Amniotic epithelial cell (primary cell): Measurements from ENCODE around the gene ZNF669.
"Not testable (repeated sequence)": the region's sequence is repeated elsewhere in the genome, so short reads cannot be mapped to it uniquely, and the experiment has no call there.

Source experiments
- DNase-seq: peaks from one replicate; pipeline ENCODE4 v3.0.0-alpha.2; 2010; ENCODE audit warnings: low read depth

Gene ZNF669

GRCh38 chr1:247103859-247104591 lies at the start of gene ZNF669:
ZNF669 (minus strand) TSS chr1:247104356; CDS start chr1:247104199, 157 bp downstream.
- peak; percentile 96 for DNase-seq

- DNase-seq, result no peak
These were observed 43.6 kb upstream of the ZNF669 start for GRCh38 chr1:247147781-247148180.

GRCh38 chr1:247147120-247147519 lies 43.0 kb upstream of the ZNF669 start:
- DNase-seq, result not testable (repeated sequence)

- no peak for DNase-seq
These were observed 42.5 kb upstream of the ZNF669 start for GRCh38 chr1:247146671-247147070.

DNA sequence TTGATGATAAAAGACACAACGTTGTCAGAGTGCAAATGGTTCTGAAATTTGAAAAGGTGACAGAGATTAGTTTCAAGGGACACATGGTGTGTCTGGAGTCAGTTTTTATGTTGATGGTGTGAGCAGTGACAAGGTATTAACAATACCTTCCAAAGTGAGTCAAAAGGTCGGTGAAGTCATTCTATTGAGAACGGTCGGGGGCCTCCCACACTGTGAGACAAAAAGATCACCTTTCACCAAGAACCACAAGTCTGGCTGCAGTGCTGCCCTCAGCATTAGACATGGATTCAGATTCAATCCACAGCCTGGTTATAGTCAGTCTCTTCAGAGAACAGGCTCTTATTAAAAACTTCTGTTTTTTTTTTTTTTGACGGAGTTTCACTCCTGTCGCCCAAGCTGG lies 41.1 kb upstream of the ZNF669 start:
- DNase-seq, result no peak

- not testable (repeated sequence) for DNase-seq
These were observed 35.4 kb upstream of the ZNF669 start for GRCh38 chr1:247139557-247139956.

GRCh38 chr1:247131236-247131635 lies 27.1 kb upstream of the ZNF669 start:
- no peak for DNase-seq

GRCh38 chr1:247127519-247128282 lies 23.5 kb upstream of the ZNF669 start:
- not testable (repeated sequence) for DNase-seq

GRCh38 chr1:247126601-247127000 lies 22.4 kb upstream of the ZNF669 start:
- not testable (repeated sequence) for DNase-seq

GRCh38 chr1:247126166-247126565 lies 22.0 kb upstream of the ZNF669 start:
- DNase-seq, result not testable (repeated sequence)

DNA sequence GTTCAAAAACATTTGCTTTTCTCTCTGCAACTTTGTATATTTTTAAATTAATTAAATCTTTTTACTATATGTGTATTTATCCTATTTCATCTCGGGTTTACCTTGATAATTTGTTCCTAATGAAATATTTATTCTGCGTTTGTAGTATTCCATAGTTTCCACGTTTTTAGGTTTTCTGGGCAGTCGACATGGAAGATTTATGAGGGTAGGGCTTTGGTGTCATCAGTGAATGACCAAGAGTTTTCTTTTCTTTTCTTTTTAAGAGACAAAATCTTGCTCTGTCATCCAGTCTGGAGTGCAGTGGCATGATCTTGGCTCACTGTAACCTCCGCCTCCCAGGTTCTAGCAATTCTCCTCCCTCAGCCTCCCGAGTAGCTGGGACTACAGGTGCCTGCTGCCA lies 17.2 kb upstream of the ZNF669 start:
- DNase-seq, result no peak

DNA sequence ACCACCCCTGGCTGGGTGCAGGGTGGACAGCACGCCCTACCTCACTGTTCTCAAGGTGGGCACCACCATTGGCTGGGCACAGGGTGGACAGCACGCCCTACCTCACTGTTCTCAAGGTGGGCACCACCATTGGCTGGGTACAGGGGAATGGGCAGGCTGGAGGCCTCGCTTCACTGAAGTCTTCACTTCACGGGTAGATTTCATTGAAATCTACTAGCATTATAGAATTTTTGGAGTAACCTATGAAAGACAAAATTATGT lies 16.2 kb upstream of the ZNF669 start:
- not testable (repeated sequence) for DNase-seq

DNA sequence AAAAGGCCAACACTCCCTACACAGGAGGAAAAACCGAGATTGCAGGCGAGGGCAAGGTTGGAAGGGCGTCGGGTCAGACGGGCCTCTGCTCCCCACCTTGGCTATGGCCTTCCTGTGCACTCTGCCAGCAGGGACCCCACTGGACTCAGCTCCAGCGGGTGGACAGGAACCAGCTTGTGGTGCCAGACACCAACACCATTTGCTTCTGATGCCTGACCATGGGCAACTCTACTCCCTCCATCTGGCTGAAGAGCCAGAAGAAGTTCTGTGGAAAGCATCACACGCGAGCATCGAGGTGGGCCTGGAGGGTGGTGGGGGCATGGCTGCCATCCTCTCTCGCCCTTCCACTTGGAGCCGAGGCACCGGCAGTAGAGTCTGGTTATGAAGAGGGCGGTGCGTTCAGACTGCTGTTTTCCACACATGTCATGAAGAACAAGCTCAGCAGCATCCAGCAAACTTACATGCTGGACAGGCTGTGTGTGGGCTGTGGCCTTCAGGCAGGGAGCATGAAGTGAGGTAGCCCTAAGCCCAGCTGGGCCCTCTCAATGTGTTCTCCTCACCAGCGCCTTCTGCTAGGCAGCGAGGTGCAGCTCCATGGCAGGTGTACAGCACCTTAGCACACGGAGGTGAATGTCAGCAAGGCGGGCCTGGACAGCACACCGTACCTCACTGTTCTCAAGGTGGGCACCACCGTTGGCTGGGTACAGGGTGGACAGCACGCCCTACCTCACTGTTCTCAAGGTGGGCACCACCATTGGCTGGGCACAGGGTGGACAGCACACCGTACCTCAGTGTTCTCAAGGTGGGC lies 15.6 kb upstream of the ZNF669 start:
- DNase-seq, result no peak

DNA sequence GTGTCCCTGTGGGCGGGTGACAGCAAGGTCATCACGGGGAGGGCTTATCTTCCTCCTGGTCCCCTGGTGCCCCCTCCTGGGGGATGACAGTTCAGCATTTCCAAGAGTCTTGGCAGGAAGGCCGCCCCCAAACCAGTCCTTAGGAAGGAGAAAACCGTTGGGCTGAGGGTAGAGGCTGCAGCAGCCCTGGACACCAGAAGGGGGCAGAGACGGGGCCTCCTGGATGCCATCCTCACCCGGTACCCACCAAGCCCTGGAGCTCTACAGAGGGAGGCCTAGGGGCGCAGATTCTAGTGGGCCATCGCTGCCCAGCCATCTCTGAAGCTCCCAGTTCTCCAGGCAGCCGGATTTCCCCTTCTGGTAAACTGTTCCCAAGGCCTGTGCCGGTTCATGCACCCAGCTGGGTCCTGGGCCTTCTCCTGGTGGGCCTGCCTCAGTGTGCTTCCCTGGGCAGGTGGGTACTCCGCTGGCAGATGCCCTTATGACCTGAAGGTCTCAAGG lies 14.8 kb upstream of the ZNF669 start:
- peak; percentile 33 for DNase-seq

GRCh38 chr1:247115545-247115944 lies 11.4 kb upstream of the ZNF669 start:
- DNase-seq, result no peak

GRCh38 chr1:247115141-247115510 lies 11.0 kb upstream of the ZNF669 start:
- DNase-seq, result no peak

- no peak for DNase-seq
These were observed 10.4 kb upstream of the ZNF669 start for GRCh38 chr1:247114351-247115140.

- DNase-seq, result no peak
These were observed 9.6 kb upstream of the ZNF669 start for GRCh38 chr1:247113733-247114271.

DNA sequence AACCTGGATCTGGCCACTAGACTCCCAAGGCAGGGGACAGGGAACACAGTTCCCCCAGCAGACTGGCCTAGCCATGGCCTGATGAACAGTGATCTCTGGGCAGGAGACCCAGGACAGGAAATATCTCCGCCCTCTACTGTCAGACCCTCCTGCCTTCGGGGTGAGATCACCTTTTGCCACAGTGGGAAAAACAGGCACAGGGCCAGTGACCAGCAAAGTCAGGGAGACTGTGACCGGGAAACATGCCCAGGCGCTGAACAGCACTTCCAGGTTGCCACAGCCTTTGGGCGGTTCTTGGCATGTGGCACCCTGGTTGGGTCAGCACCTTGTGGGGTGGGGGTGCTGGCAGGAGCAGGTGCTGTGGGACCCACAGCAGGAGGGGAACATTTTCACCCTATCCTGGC lies 8.9 kb upstream of the ZNF669 start:
- no peak for DNase-seq

DNA sequence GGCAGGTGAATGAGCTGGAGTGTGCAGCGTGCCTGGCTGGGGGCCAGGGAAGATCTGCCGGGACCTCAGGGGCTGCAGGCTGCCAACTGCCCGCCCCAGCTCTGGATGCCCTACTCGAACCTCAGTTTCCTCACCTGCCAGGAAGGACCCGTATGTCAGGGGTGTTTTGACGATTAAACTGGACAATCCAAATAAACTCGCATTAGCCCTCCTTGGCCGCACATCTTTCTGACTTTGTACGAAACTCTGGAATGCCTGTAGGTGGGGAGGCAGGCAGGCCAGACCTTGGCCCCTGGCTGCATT lies 8.3 kb upstream of the ZNF669 start:
- DNase-seq, result no peak

DNA sequence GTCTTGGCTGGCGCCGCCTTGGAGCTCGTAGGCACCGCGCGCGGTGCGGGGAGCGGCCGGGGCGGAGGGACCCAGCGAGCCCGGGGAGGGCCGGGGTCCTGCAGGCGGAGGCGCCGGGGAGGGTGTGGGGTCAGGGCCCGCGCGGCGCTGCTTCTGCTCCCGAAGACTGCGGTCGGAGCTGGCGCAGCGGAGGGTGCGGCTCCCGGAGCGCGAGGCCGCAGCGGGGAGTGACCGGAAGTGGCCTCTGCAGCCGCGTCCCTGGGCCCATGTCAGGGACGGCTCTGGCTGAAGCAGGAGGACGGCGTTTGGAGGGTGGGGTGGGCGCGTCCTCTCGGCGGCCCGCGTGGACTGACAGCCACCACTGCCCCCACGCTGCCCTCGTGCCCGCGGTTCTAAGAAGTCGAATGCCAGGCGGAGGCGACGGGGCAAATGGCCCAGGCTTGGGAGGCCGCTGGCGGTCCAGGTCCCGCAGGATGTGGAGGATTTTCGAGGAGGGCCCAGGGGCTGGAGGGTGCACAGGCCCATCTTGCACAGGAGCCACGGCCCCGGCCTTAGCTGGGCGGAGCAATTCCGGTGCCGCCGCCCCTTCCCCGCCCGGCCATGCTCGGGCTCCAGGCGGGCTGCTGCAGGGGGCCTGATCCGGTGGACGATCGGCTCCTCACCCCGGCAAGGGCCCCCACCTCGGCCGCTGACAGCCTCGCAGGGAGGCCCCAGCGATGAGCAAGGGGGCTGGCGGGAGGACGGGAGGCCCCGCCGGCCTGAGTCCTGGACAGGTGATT lies 7.7 kb upstream of the ZNF669 start:
- DNase-seq, result peak; percentile 31
